SK-N-SH treated with all-trans-retinoic acid at 6 μM for 48 hours (cell line): Measurements from ENCODE around the gene DCDC1.

Experiments
- ATAC-seq: fragments of 200-7000 bp; cut with Tn5 transposase; 3 replicates; pipeline ENCODE4 v1.9.1; 2020; ENCODE audit warnings: mild to moderate bottlenecking, moderate library complexity
- ARNTL ChIP-seq: fragments of 450-650 bp; formaldehyde crosslinking; IDR thresholded peaks from 2 replicates; pipeline ENCODE4 v1.5.0; 2020; ENCODE audit warnings: low read depth, mild to moderate bottlenecking, moderate library complexity, borderline replicate concordance
- BACH2 ChIP-seq: fragments of 250-450 bp; sonication (Bioruptor Pico); IDR thresholded peaks from 2 replicates; pipeline ENCODE4 v1.9.0; 2021; ENCODE audit warnings: mild to moderate bottlenecking, borderline replicate concordance
- CSDC2 ChIP-seq: fragments of 250-450 bp; sonication (Bioruptor Pico); IDR thresholded peaks from 2 replicates; pipeline ENCODE4 v1.5.0; 2020; ENCODE audit warnings: mild to moderate bottlenecking, moderate library complexity
- ESRRG ChIP-seq: fragments of 250-450 bp; sonication (Bioruptor Pico); IDR thresholded peaks from 2 replicates; pipeline ENCODE4 v1.6.1; 2021; ENCODE audit warnings: mild to moderate bottlenecking
- GLIS3 ChIP-seq: fragments of 250-450 bp; sonication (Bioruptor Pico); IDR thresholded peaks from 2 replicates; pipeline ENCODE4 v1.5.0; 2020; ENCODE audit warnings: mild to moderate bottlenecking, moderate library complexity
- ISL1 ChIP-seq: fragments of 250-450 bp; sonication (Bioruptor Pico); IDR thresholded peaks from 2 replicates; pipeline ENCODE4 v2.1.2; 2022; ENCODE audit warnings: mild to moderate bottlenecking, moderate library complexity
- POU6F1 ChIP-seq: fragments of 250-450 bp; sonication (Bioruptor Pico); IDR thresholded peaks from 2 replicates; pipeline ENCODE4 v1.8.0; 2021; ENCODE audit warnings: low read depth, mild to moderate bottlenecking, moderate library complexity, borderline replicate concordance
- PPARA ChIP-seq: fragments of 250-450 bp; sonication (Bioruptor Pico); IDR thresholded peaks from 2 replicates; pipeline ENCODE4 v1.5.0; 2020; ENCODE audit warnings: mild to moderate bottlenecking, borderline replicate concordance
- RARB ChIP-seq: fragments of 250-450 bp; sonication (Bioruptor Pico); IDR thresholded peaks from 2 replicates; pipeline ENCODE4 v1.8.0; 2021; ENCODE audit warnings: mild to moderate bottlenecking, moderate library complexity
- TCF4 ChIP-seq: fragments of 250-450 bp; sonication (Bioruptor Pico); IDR thresholded peaks from 2 replicates; pipeline ENCODE4 v1.8.0; 2021; ENCODE audit warnings: mild to moderate bottlenecking, moderate library complexity, borderline replicate concordance
- TOX ChIP-seq: fragments of 250-450 bp; sonication (Bioruptor Pico); IDR thresholded peaks from 2 replicates; pipeline ENCODE4 v1.8.0; 2021; ENCODE audit warnings: mild to moderate bottlenecking, moderate library complexity, borderline replicate concordance
- ZC3H10 ChIP-seq: fragments of 250-450 bp; sonication (Bioruptor Pico); IDR thresholded peaks from 2 replicates; pipeline ENCODE4 v1.5.1; 2021; ENCODE audit warnings: mild to moderate bottlenecking, moderate library complexity
- ZFP30 ChIP-seq: fragments of 450-650 bp; formaldehyde crosslinking; IDR thresholded peaks from 2 replicates; pipeline ENCODE4 v1.5.0; 2022; ENCODE audit warnings: mild to moderate bottlenecking, moderate library complexity
- ZNF565 ChIP-seq: fragments of 450-650 bp; formaldehyde crosslinking; conservative IDR thresholded peaks from 2 replicates; pipeline ENCODE4 v1.5.0; 2020; ENCODE audit warnings: low read depth, mild to moderate bottlenecking, moderate library complexity
- ZNF70 ChIP-seq: fragments of 450-650 bp; formaldehyde crosslinking; IDR thresholded peaks from 2 replicates; pipeline ENCODE4 v1.5.0; 2020; ENCODE audit warnings: mild to moderate bottlenecking, moderate library complexity
- ZNF8 ChIP-seq: fragments of 450-650 bp; formaldehyde crosslinking; IDR thresholded peaks from 2 replicates; pipeline ENCODE4 v1.5.0; 2020; ENCODE audit warnings: mild to moderate bottlenecking, moderate library complexity
- TF ChIP-seq, protein P1 (sequence below): fragments of 250-450 bp; sonication (Bioruptor Pico); IDR thresholded peaks from 2 replicates; pipeline ENCODE4 v1.5.0; 2020; ENCODE audit warnings: mild to moderate bottlenecking, moderate library complexity
- TF ChIP-seq, protein P2 (sequence below): fragments of 250-450 bp; sonication (Bioruptor Pico); IDR thresholded peaks from 2 replicates; pipeline ENCODE4 v1.8.0; 2020; ENCODE audit warnings: mild to moderate bottlenecking, moderate library complexity, borderline replicate concordance

The DCDC1 gene

GRCh38 chr11:30873924-30874610 is 495.5 kb downstream of the DCDC1 start:
- TF ChIP-seq ZC3H10 (CRISPR knock-in tag) (no peak), ZFP30 (CRISPR knock-in tag) (no peak), ESRRG (CRISPR knock-in tag) (no peak), PPARA (CRISPR knock-in tag) (no peak), ARNTL (no peak), TOX (CRISPR knock-in tag) (no peak)
- TF ChIP-seq, protein P1, sequence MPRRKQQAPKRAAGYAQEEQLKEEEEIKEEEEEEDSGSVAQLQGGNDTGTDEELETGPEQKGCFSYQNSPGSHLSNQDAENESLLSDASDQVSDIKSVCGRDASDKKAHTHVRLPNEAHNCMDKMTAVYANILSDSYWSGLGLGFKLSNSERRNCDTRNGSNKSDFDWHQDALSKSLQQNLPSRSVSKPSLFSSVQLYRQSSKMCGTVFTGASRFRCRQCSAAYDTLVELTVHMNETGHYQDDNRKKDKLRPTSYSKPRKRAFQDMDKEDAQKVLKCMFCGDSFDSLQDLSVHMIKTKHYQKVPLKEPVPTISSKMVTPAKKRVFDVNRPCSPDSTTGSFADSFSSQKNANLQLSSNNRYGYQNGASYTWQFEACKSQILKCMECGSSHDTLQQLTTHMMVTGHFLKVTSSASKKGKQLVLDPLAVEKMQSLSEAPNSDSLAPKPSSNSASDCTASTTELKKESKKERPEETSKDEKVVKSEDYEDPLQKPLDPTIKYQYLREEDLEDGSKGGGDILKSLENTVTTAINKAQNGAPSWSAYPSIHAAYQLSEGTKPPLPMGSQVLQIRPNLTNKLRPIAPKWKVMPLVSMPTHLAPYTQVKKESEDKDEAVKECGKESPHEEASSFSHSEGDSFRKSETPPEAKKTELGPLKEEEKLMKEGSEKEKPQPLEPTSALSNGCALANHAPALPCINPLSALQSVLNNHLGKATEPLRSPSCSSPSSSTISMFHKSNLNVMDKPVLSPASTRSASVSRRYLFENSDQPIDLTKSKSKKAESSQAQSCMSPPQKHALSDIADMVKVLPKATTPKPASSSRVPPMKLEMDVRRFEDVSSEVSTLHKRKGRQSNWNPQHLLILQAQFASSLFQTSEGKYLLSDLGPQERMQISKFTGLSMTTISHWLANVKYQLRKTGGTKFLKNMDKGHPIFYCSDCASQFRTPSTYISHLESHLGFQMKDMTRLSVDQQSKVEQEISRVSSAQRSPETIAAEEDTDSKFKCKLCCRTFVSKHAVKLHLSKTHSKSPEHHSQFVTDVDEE (CRISPR knock-in tag) = no peak
- TF ChIP-seq, protein P2, sequence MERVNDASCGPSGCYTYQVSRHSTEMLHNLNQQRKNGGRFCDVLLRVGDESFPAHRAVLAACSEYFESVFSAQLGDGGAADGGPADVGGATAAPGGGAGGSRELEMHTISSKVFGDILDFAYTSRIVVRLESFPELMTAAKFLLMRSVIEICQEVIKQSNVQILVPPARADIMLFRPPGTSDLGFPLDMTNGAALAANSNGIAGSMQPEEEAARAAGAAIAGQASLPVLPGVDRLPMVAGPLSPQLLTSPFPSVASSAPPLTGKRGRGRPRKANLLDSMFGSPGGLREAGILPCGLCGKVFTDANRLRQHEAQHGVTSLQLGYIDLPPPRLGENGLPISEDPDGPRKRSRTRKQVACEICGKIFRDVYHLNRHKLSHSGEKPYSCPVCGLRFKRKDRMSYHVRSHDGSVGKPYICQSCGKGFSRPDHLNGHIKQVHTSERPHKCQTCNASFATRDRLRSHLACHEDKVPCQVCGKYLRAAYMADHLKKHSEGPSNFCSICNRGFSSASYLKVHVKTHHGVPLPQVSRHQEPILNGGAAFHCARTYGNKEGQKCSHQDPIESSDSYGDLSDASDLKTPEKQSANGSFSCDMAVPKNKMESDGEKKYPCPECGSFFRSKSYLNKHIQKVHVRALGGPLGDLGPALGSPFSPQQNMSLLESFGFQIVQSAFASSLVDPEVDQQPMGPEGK (CRISPR knock-in tag) = no peak
- ATAC-seq = no peak

- no peak for ATAC-seq
- TF ChIP-seq, protein P1 (CRISPR knock-in tag) = peak; percentile 89; the same call in 1 of the 2 replicates
- TF ChIP-seq BACH2 (CRISPR knock-in tag) = no peak
- TF ChIP-seq TOX (CRISPR knock-in tag) = no peak
- TF ChIP-seq TCF4 (CRISPR knock-in tag) = peak; percentile 61; the same call in 1 of the 2 replicates
- TF ChIP-seq ISL1 (CRISPR knock-in tag) = no peak
Observed at GRCh38 chr11:30868626-30869081, 500.9 kb downstream of the DCDC1 start.

- no peak for ATAC-seq
- no peak for TF ChIP-seq GLIS3 (CRISPR knock-in tag)
- no peak for TF ChIP-seq CSDC2 (CRISPR knock-in tag)
- no peak for TF ChIP-seq ZNF565 (CRISPR knock-in tag)
- TF ChIP-seq ZFP30 (CRISPR knock-in tag) = no peak
- TF ChIP-seq ESRRG (CRISPR knock-in tag) = no peak
- TF ChIP-seq, all 23 proteins: peak for 0
Observed at GRCh38 chr11:30863209-30863608, 506.3 kb downstream of the DCDC1 start.

DNA sequence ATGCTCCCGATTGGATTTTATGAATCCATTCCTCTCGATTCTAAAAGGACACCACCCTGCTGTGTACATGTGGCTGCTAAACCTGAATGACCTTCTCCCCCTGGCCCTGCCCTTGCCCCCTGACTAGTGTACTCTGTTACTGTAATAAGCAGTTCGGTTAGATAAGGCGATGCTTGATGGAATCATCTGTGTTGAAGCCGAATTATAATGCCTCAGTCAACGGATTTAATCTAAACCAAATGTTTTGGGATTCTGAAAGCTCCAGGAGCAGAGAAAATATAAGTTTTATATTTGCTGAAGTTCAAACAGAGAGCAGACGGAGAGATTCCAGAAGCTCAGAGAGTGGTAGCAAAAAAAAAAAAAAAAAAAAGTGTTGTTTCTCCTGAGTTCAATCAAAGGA is 508.0 kb downstream of the DCDC1 start:
- TF ChIP-seq RARB (no peak), ISL1 (CRISPR knock-in tag) (no peak), ZC3H10 (CRISPR knock-in tag) (no peak), ZNF565 (CRISPR knock-in tag) (no peak), GLIS3 (CRISPR knock-in tag) (no peak), ZFP30 (CRISPR knock-in tag) (no peak), ESRRG (CRISPR knock-in tag) (peak; percentile 45; the same call in 1 of the 2 replicates), ZNF8 (CRISPR knock-in tag) (no peak), ZNF70 (no peak), PPARA (CRISPR knock-in tag) (no peak), POU6F1 (CRISPR knock-in tag) (no peak), TCF4 (CRISPR knock-in tag) (peak; percentile 96), BACH2 (CRISPR knock-in tag) (no peak), CSDC2 (CRISPR knock-in tag) (no peak)
- TF ChIP-seq, protein P1 (CRISPR knock-in tag) = peak; percentile 85; the same call in 1 of the 2 replicates
- TF ChIP-seq, protein P2 (CRISPR knock-in tag) = no peak
- ATAC-seq = no peak; the same call in 2 of the 3 replicates
